Glutamatergic neuron (in vitro differentiated cells): ENCODE data around the gene DCANP1. TPM values are rescaled to one million over a fixed set of nuclear protein-coding genes. Genes with fewer than 3 reads are reported as not detected.
A peak's percentile ranks its signal among the peaks of the same experiment; 100 is the strongest.

Source experiments
- DNase-seq: peaks from one replicate; pipeline ENCODE4 v3.0.0; 2022
- H3K27ac Mint-ChIP-seq: one replicate; pipeline ENCODE4 v1.8.0; 2020; ENCODE audit warnings: mild to moderate bottlenecking, mixed read lengths, inconsistent platforms; ENCODE audit not compliant: unreplicated experiment
- H3K27me3 Mint-ChIP-seq: one replicate; pipeline ENCODE4 v1.8.0; 2020; ENCODE audit warnings: mild to moderate bottlenecking, moderate library complexity, mixed read lengths, inconsistent platforms; ENCODE audit not compliant: unreplicated experiment
- H3K36me3 Mint-ChIP-seq: one replicate; pipeline ENCODE4 v1.8.0; 2020; ENCODE audit warnings: mild to moderate bottlenecking, mixed read lengths, inconsistent platforms; ENCODE audit not compliant: unreplicated experiment
- H3K4me1 Mint-ChIP-seq: one replicate; pipeline ENCODE4 v1.8.0; 2020; ENCODE audit warnings: mild to moderate bottlenecking, low read depth, mixed read lengths, inconsistent platforms; ENCODE audit not compliant: unreplicated experiment
- H3K4me3 Mint-ChIP-seq: one replicate; pipeline ENCODE4 v1.8.0; 2020; ENCODE audit warnings: mild to moderate bottlenecking, mixed read lengths, inconsistent platforms; ENCODE audit not compliant: unreplicated experiment
- H3K9me3 Mint-ChIP-seq: one replicate; pipeline ENCODE4 v1.8.0; 2020; ENCODE audit warnings: mild to moderate bottlenecking, moderate library complexity, mixed read lengths, inconsistent platforms; ENCODE audit not compliant: unreplicated experiment
- CTCF ChIP-seq: fragments of 200-600 bp; sonication (generic); IDR thresholded peaks from one replicate; pipeline ENCODE4 v1.5.0; 2021; ENCODE audit not compliant: partially characterized antibody, unreplicated experiment
- total RNA-seq: library from RNA; stranded (reverse); fragmentation: NEBNext Ultra II Directional; extraction: Animal tissue kit (Norgen Biotek cat#: 25700); gene quantifications from one replicate; pipeline ENCODE4 v1.2.1, GENCODE V29; 2021; ENCODE audit not compliant: unreplicated experiment

The DCANP1 gene
- total RNA-seq, 1 donor from 2014 or later = not detected

GRCh38 chr5:135491552-135492318 lies 44.6 kb upstream of the DCANP1 start:
- Mint-ChIP-seq H3K4me1 (peaks cover 32% of the 10 kb centered on the region), H3K36me3 (no peaks in the 10 kb centered on the region), H3K9me3 (peaks cover 6% of the 10 kb centered on the region), H3K27me3 (peaks cover 14% of the 10 kb centered on the region), H3K4me3 (no peak overlapping the region), H3K27ac (no peak overlapping the region)
- DNase-seq = peak; percentile 62
- no peak for TF ChIP-seq CTCF

DNA sequence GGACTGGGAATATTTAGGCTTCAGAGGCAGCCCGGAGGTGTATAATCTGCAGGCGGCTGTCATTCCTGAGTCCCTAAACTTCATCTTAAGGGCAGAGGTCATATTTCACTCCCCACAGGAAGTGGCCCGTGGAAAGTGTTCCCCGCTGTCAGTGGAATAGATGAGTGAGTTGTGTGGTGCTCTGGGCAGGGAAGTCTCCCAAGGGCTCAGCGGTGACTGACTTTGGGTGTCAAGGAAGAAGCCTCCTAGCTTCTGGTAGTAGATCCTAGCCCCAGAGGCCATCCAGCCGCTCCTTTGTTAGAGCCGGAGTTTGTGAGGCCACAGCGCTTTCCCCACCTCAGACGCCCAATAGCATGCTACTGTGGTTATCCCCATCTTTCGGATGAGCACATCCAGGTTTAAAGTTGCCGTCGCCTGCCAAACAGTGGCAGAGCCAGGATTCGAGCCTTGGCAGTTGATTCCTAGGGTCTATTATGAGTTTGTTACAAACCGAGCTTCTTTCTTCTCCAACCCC lies 43.9 kb upstream of the DCANP1 start:
- H3K4me1 Mint-ChIP-seq = peaks cover 34% of the 10 kb centered on the region
- TF ChIP-seq CTCF = no peak
- peak overlapping the region; percentile 82 for H3K4me3 Mint-ChIP-seq

DNA sequence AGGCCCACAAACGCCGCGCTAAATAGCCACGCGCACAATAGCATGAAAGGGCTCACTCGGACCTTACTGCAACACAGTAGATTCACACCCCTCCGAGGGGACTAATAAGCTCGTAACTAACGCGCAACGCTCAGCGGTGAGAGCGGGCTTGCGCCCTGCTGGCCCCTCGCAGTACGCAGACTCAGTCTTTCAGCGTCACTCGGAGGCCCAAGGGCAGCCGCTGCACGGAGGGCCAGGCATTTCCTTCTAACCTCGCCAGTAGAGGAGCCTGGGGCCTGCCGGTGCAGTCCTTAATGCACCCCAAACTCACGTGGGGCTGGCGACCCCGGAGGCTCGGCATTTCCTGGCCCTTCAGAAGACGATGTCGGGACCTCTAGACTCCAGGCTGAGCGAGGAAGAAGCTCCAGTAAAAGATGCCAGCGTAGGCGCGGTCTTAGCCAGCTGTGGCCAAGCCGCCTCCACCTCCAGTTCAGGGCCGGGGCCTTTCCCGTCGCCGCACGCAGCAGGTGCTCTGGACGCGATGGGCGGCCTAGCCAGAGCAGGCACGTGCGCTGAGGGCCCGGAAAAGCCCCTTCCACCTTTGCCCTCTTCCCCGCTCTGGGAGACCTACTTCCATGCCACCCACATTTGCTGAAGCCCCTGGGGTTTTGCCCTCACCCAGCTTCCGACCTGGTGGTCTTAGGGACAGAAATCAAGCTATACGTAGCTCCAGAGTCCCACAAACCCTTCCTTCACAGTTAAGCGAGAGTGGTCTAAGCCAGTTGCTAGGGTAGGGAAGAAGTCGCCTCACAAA lies 43.3 kb upstream of the DCANP1 start:
- H3K4me1 Mint-ChIP-seq = peaks cover 31% of the 10 kb centered on the region
- no peaks in the 10 kb centered on the region for H3K36me3 Mint-ChIP-seq
- peak overlapping the region; percentile 62 for H3K27ac Mint-ChIP-seq
- peaks cover 14% of the 10 kb centered on the region for H3K27me3 Mint-ChIP-seq
- peak overlapping the region; percentile 82 for H3K4me3 Mint-ChIP-seq
- TF ChIP-seq CTCF = no peak
- H3K9me3 Mint-ChIP-seq = peaks cover 6% of the 10 kb centered on the region
- peak; percentile 51 for DNase-seq

More for the DNA sequence above, 43.9 kb upstream of the DCANP1 start:
- H3K27me3 Mint-ChIP-seq = peaks cover 14% of the 10 kb centered on the region
- no peak for DNase-seq
- peaks cover 6% of the 10 kb centered on the region for H3K9me3 Mint-ChIP-seq
- H3K36me3 Mint-ChIP-seq = no peaks in the 10 kb centered on the region
- no peak overlapping the region for H3K27ac Mint-ChIP-seq

GRCh38 chr5:135489466-135490244 lies 42.5 kb upstream of the DCANP1 start:
- peak overlapping the region; percentile 95 for H3K27ac Mint-ChIP-seq

More at GRCh38 chr5:135489466-135490244, 42.5 kb upstream of the DCANP1 start:
- DNase-seq = peak; percentile 64
- Mint-ChIP-seq H3K9me3 (peaks cover 8% of the 10 kb centered on the region), H3K36me3 (no peaks in the 10 kb centered on the region), H3K27me3 (peaks cover 10% of the 10 kb centered on the region), H3K4me1 (peaks cover 30% of the 10 kb centered on the region), H3K4me3 (peak overlapping the region; percentile 82)
- TF ChIP-seq CTCF = no peak
